ENCODE results near the gene IGSF6. TPM values are rescaled to one million over a fixed set of nuclear protein-coding genes. Genes with fewer than 3 reads are reported as not detected.

Gene IGSF6
- total RNA-seq, 4 donors from 2014 or later = 0.59 to 4.1 (median 1.6) TPM

DNA sequence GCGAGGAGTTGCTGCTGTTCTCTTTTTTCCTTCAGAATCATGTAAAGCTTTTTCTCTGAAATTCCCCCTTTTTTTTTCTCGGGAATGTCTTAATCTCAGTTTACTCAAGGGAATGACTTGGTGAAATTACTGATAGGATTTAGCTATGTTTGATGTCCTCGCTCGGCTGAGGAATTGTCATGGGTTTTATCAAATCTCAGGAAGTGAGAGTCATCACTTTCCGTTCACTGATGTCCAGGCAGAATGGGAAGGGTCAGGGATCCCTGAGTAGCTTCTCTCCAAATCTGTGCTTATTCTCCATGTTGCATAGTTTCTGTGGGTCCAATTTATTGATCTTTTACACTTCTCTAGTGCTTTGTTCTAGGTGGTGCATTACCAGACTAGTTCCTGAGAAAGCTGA is 6.3 kb downstream of the IGSF6 start:
- Histone ChIP-seq H3K9me3 (no peaks in the 10 kb centered on the region), H3K27me3 (no peaks in the 10 kb centered on the region), H3K36me3 (no peaks in the 10 kb centered on the region), H3K4me1 (no peaks in the 10 kb centered on the region), H3K4me3 (peak overlapping the region in 1 of 2 donors; percentile 18), H3K27ac (peak overlapping the region; percentile 46 to 53)
- no peak for DNase-seq
- TF ChIP-seq, protein P1, sequence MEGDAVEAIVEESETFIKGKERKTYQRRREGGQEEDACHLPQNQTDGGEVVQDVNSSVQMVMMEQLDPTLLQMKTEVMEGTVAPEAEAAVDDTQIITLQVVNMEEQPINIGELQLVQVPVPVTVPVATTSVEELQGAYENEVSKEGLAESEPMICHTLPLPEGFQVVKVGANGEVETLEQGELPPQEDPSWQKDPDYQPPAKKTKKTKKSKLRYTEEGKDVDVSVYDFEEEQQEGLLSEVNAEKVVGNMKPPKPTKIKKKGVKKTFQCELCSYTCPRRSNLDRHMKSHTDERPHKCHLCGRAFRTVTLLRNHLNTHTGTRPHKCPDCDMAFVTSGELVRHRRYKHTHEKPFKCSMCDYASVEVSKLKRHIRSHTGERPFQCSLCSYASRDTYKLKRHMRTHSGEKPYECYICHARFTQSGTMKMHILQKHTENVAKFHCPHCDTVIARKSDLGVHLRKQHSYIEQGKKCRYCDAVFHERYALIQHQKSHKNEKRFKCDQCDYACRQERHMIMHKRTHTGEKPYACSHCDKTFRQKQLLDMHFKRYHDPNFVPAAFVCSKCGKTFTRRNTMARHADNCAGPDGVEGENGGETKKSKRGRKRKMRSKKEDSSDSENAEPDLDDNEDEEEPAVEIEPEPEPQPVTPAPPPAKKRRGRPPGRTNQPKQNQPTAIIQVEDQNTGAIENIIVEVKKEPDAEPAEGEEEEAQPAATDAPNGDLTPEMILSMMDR (IDR thresholded peaks at IDR 0.05) = no peak
- no peak for TF ChIP-seq POLR2A (IDR thresholded peaks at IDR 0.05)
- intact Hi-C loops (cut with DNase I; ENCODE audit: low total_unique reads) = no loop called here

DNA sequence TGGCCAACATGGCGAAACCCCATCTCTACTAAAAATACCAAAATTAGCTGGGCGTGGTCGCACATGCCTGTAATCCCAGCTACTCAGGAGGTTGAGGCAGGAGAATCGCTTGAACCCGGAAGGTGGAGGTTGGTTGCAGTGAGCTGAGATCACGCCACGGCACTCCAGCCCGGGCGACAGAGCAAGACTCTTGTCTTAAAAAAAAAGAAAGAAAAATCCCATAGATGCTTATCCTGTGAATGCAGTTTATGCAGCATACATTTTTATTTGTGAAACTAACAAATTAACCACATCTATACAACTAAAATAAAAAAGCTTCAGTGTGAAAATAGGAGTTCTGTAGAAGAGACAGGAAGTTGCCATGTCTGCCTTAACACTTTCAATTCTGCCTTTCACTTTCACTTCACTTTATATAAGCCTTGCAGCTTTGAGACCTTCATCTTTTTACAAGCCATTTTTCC is 7.1 kb downstream of the IGSF6 start:
- no peaks in the 10 kb centered on the region for H3K27me3 ChIP-seq
- intact Hi-C loops (cut with DNase I; ENCODE audit: low total_unique reads) = no loop called here
- H3K27ac ChIP-seq = peak overlapping the region; percentile 46 to 53
- no peaks in the 10 kb centered on the region for H3K36me3 ChIP-seq
- DNase-seq = no peak
- TF ChIP-seq, protein P1 (IDR thresholded peaks at IDR 0.05) = no peak
- no peak for TF ChIP-seq POLR2A (IDR thresholded peaks at IDR 0.05)
- no peaks in the 10 kb centered on the region for H3K9me3 ChIP-seq
- no peaks in the 10 kb centered on the region for H3K4me1 ChIP-seq
- H3K4me3 ChIP-seq = peak overlapping the region; percentile 18

DNA sequence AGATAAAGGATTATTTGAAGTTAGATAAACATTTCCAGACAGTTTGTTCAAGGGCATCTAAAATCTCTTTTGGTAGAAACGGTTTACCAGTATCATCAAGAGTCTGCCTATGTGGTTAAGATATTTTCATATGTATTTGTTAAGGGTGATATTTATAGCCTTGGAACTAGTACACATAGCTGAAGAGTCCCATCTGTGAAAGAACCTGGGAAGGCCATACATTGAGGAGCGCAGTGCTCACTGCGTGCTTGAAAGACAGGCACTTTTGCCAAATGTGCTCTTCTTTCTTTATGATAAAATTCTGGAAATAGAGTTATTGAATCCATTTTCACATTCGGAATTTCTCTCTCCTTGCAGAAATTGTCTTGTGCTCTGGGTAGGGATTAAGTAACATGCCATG is 7.7 kb downstream of the IGSF6 start:
- Histone ChIP-seq H3K27ac (peak overlapping the region; percentile 46 to 53), H3K4me3 (no peak overlapping the region), H3K4me1 (no peaks in the 10 kb centered on the region), H3K36me3 (no peaks in the 10 kb centered on the region), H3K9me3 (no peaks in the 10 kb centered on the region), H3K27me3 (no peaks in the 10 kb centered on the region)
- TF ChIP-seq POLR2A (IDR thresholded peaks at IDR 0.05) = no peak
- TF ChIP-seq, protein P1 (IDR thresholded peaks at IDR 0.05) = no peak
- no peak for DNase-seq
- intact Hi-C loops (cut with DNase I; ENCODE audit: low total_unique reads) = no loop called here

DNA sequence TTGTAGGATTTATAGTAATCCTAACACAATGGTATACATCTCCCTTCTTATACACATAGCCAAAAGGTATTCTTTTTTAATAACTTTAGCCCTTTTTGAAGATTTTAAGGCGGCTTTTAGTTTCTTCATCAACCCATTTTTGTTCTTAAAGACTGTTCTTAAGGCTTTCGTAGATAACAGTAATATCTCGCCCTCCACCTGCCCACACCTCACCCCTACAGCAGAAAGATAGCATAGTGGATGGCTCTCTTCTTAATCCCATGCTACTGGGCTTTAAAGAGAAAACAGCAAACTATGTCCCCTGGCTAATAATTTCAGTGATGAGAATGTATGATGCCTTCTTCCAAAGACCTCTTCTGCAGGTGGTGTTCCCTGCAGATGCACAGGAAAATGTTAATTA is 8.6 kb downstream of the IGSF6 start:
- Histone ChIP-seq H3K4me1 (no peaks in the 10 kb centered on the region), H3K36me3 (no peaks in the 10 kb centered on the region), H3K4me3 (no peak overlapping the region), H3K27ac (no peak overlapping the region), H3K9me3 (no peaks in the 10 kb centered on the region), H3K27me3 (no peaks in the 10 kb centered on the region)
- TF ChIP-seq POLR2A (IDR thresholded peaks at IDR 0.05) = no peak
- TF ChIP-seq, protein P1 (IDR thresholded peaks at IDR 0.05) = no peak
- DNase-seq = no peak
- intact Hi-C loops (cut with DNase I; ENCODE audit: low total_unique reads) = no loop called here

DNA sequence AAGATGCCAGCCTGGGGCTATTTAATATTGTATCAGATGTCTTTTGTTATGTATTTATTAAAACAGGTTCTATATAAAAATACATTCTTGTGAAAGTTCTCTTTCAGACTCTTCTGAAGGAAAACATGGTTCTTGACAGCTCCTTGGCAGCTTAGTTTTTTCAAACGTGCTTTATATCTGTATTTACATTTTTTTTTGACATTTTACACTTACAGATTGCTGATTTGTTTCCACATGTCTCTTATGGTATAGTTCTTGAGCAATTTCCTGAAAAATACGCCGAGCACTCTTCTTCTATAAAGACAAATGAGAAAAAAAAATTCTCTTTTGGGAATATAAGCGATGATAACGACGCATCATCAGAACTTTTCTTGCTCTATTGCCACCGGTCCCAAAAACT is 9.5 kb downstream of the IGSF6 start:
- Histone ChIP-seq H3K27ac (no peak overlapping the region), H3K4me1 (no peaks in the 10 kb centered on the region), H3K4me3 (no peak overlapping the region), H3K9me3 (no peaks in the 10 kb centered on the region), H3K27me3 (no peaks in the 10 kb centered on the region), H3K36me3 (no peaks in the 10 kb centered on the region)
- intact Hi-C loops (cut with DNase I; ENCODE audit: low total_unique reads) = no loop called here
- DNase-seq = no peak
- TF ChIP-seq POLR2A (IDR thresholded peaks at IDR 0.05) = no peak
- TF ChIP-seq, protein P1 (IDR thresholded peaks at IDR 0.05) = no peak
